ENCODE data around the gene MAMLD1.

The MAMLD1 gene

DNA sequence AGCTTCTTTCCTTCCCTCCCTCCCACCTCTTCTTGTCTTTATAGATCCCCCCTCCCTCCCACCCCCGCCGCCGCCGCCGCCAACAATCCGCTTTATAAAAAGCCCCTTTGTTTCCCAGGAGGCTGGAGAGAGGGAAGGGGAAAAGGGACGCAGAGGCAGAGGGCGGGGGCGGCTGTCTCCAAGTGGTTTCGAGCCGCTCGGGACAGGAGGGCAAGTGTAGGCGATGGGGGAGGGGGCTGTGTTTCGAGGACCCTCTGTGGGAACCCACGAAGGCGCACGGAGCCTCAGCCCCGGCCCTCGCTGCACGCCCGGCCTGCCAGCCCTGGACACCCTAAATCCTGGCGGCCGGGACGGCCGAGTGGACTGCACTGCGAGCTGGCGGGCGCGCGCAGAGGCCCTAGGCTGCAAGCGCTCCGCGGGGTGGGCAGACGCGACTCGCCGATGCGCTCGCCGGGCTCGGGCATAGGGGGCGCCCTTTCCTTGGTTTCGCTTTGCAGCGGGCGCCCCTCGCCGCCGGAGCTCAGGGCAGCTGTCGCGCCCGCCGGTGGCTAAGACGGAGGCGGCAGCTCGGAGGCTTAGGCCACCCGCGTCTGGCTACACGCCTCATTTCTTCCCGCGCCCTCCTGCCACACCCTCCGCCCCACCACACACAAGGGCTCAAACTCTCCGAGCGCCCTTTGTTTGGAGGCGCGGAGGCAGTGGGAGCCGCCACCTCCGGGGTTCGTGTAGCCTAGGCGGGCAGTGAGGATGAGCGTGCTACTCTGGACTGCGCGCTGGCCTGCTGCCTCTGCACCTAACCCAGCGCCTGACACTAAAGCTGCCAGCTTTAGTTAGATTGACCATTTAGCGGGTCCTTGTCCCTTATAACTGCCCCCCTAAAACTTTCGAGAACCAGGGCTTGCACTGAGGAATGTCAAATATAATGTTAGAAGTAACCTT lies 2.2 kb downstream of the MAMLD1 start:
- peak overlapping the region; percentile 67 for H3K4me3 ChIP-seq (ENCODE audit: control insufficient read depth, low read depth, low read length)
- TF ChIP-seq, protein P1, sequence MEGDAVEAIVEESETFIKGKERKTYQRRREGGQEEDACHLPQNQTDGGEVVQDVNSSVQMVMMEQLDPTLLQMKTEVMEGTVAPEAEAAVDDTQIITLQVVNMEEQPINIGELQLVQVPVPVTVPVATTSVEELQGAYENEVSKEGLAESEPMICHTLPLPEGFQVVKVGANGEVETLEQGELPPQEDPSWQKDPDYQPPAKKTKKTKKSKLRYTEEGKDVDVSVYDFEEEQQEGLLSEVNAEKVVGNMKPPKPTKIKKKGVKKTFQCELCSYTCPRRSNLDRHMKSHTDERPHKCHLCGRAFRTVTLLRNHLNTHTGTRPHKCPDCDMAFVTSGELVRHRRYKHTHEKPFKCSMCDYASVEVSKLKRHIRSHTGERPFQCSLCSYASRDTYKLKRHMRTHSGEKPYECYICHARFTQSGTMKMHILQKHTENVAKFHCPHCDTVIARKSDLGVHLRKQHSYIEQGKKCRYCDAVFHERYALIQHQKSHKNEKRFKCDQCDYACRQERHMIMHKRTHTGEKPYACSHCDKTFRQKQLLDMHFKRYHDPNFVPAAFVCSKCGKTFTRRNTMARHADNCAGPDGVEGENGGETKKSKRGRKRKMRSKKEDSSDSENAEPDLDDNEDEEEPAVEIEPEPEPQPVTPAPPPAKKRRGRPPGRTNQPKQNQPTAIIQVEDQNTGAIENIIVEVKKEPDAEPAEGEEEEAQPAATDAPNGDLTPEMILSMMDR (IDR thresholded peaks at IDR 0.05; ENCODE audit: control insufficient read depth, insufficient read depth, low read depth, low read length, missing control alignments), result peak; percentile 31
- no peak for DNase-seq (ENCODE audit: low read depth)

DNA sequence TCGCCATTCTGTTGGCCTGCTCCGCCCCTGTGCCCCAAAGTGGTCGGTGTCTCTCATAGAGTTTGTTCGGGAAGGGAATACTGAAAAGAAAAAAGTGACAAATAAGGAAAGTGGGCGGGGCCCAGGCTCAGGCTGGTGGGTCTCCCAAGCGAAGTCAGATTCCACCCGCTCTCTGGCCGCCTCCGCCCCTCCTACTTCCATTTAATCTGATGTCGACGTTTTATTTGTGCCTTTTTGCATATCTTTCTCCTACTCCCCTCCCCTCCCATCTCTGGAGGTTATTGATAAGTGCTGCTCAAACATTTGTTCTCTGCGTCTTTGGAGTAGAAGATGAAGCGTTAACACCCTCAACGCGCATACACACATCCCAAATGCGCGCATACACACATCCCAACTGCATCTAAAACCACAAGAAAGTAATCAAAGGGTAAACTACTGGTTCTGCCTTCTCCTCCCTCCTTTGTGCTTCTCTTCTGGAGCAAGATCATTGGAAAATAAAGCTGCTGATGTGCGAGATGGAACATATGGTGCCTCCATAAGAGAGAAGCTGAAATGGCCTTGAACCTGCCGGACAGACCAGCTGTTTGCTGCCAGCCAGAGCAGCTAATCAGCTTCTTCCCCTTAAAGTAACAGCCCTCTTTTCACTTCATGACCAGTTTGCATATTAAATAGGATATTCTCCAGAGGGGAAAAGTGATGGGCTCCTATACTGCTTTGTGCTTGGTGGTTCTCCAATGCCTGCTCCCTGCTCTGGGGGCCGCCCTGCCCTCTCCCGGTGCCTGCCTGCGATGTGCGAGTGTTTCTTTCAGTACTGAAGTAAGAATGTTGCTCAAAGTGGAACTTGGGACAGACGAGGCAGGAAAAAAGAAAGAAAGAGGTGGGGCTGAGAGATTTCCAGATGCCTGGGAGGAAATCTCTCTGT lies 3.1 kb downstream of the MAMLD1 start:
- TF ChIP-seq, protein P1 (IDR thresholded peaks at IDR 0.05; ENCODE audit: control insufficient read depth, insufficient read depth, low read depth, low read length, missing control alignments), result peak; percentile 15
- no peak for DNase-seq (ENCODE audit: low read depth)
- H3K4me3 ChIP-seq (ENCODE audit: control insufficient read depth, low read depth, low read length), result peak overlapping the region; percentile 67

GRCh38 chrX:150366951-150367545 lies 3.9 kb downstream of the MAMLD1 start:
- no peak for DNase-seq (ENCODE audit: low read depth)
- peak overlapping the region; percentile 67 for H3K4me3 ChIP-seq (ENCODE audit: control insufficient read depth, low read depth, low read length)
- TF ChIP-seq, protein P1 (IDR thresholded peaks at IDR 0.05; ENCODE audit: control insufficient read depth, insufficient read depth, low read depth, low read length, missing control alignments), result no peak

DNA sequence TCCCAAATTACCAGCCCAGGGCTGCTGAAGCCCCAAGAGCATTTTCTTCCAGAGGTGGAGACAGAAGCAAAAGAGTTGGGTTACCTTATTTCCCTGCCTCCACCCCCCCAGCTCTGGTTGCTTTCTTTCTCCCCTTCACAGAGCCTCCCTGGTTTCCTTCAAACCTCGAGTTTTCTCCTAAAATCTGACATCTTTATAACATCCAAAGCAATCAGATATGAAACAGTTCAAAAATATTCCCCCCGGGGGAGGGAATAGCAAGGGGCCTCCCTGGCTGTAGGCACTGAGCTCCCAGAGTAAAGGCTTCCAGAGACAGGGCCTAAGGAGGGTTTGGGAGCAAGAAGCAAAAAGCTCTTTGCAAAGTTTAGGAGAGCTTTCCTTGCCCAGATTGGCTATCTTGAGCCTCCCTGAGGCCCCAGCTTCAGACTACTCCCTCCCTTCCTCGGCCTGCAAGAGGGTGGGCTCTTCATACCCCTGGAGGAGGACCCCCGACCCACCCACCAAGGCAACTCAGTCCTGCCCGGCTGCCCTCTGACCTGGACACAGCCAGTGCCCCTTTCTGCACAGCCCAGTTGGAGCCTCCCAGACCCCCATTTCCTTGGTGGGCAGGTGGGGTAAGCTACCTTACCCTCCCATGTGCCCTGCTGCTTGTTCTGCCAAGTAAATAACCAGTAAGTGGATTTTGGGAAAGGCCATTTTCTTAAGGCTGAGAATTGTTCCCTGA lies 7.6 kb downstream of the MAMLD1 start:
- TF ChIP-seq, protein P1 (IDR thresholded peaks at IDR 0.05; ENCODE audit: control insufficient read depth, insufficient read depth, low read depth, low read length, missing control alignments), result no peak
- no peak overlapping the region for H3K4me3 ChIP-seq (ENCODE audit: control insufficient read depth, low read depth, low read length)
- no peak for DNase-seq (ENCODE audit: low read depth)

- no peak overlapping the region for H3K4me3 ChIP-seq (ENCODE audit: control insufficient read depth, low read depth, low read length)
- TF ChIP-seq, protein P1 (IDR thresholded peaks at IDR 0.05; ENCODE audit: control insufficient read depth, insufficient read depth, low read depth, low read length, missing control alignments), result no peak
- DNase-seq (ENCODE audit: low read depth), result no peak
Measured at GRCh38 chrX:150371877-150372276, 8.8 kb downstream of the MAMLD1 start.

Data from AG09309 (cell line).